Right atrium auricular region (tissue), 2 donors: ENCODE results near the gene PDXP. TPM values are rescaled to one million over a fixed set of nuclear protein-coding genes. Genes with fewer than 3 reads are reported as not detected.
"Not testable (repeated sequence)": the region's sequence is repeated elsewhere in the genome, so short reads cannot be mapped to it uniquely, and the experiment has no call there.

Experiments
- DNase-seq: peaks from one replicate; pipeline ENCODE4 v3.0.0-alpha.2; 2019; ENCODE audit warnings: low spot score
- H3K27ac ChIP-seq, 2 donors: fragments of 200-600 bp; sonication (generic); 1 replicate in 1 of 2; 2 replicates in 1 of 2; pipeline ENCODE4 v1.5.1; 2016 to 2019
- H3K27me3 ChIP-seq, 2 donors: fragments of 200-600 bp; sonication (generic); one replicate each; pipeline versions ENCODE4 v1.5.1 to v1.6.0; 2017 to 2019
- H3K36me3 ChIP-seq: fragments of 200-600 bp; sonication (generic); one replicate; pipeline ENCODE4 v1.5.1; 2016
- H3K4me1 ChIP-seq, 2 donors: fragments of 200-600 bp; sonication (generic); one replicate each; pipeline versions ENCODE4 v1.5.1 to v1.6.0; 2017 to 2019
- H3K4me3 ChIP-seq, 2 donors: fragments of 200-600 bp; sonication (generic); 1 replicate in 1 of 2; 2 replicates in 1 of 2; pipeline ENCODE4 v1.5.1; 2017 to 2019; ENCODE audit warnings: mild to moderate bottlenecking in 1 of 2, moderate library complexity in 1 of 2
- H3K9me3 ChIP-seq, 2 donors: fragments of 200-600 bp; sonication (generic); one replicate each; pipeline ENCODE4 v1.5.1; 2019
- total RNA-seq, 2 donors: library from RNA; depleted of rRNA; stranded (reverse); fragments of >200 nt; gene quantifications; one replicate each; pipeline ENCODE4 v1.1.0, GENCODE V29; 2016
- TF ChIP-seq, protein P1 (sequence below), 2 donors: fragments of 200-600 bp; sonication (generic); IDR thresholded peaks; one replicate each; pipeline ENCODE4 v1.5.1; 2019; ENCODE audit warnings: antibody characterized with exemption in 2 of 2

Gene PDXP
- total RNA-seq, 2 donors from 2014 or later, result 15.7 to 32.0 TPM

DNA sequence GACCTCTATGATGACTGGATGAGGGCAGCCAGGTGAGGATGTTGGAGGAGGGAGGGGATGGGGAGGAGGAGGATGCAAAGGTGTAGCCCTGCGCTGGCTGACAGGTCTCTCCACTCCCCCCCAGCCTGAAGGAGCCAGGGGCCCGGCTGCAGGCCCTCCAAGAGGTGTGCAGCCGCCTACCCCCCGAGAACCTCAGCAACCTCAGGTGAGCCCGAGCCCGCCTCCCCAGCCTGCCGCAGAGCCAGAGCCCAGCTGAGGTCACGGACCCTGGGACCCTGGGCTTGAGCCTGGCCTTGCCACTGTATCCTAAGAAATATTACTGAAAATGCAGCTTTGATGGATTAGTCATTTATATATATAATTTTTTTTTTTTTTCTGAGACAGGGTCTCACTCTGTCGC, 11.2 kb upstream of the PDXP start:
- H3K4me1 ChIP-seq, result peaks cover 0 to 9% of the 10 kb centered on the region in 2 donors
- no peaks in the 10 kb centered on the region for H3K9me3 ChIP-seq
- TF ChIP-seq, protein P1, sequence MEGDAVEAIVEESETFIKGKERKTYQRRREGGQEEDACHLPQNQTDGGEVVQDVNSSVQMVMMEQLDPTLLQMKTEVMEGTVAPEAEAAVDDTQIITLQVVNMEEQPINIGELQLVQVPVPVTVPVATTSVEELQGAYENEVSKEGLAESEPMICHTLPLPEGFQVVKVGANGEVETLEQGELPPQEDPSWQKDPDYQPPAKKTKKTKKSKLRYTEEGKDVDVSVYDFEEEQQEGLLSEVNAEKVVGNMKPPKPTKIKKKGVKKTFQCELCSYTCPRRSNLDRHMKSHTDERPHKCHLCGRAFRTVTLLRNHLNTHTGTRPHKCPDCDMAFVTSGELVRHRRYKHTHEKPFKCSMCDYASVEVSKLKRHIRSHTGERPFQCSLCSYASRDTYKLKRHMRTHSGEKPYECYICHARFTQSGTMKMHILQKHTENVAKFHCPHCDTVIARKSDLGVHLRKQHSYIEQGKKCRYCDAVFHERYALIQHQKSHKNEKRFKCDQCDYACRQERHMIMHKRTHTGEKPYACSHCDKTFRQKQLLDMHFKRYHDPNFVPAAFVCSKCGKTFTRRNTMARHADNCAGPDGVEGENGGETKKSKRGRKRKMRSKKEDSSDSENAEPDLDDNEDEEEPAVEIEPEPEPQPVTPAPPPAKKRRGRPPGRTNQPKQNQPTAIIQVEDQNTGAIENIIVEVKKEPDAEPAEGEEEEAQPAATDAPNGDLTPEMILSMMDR (IDR thresholded peaks at IDR 0.05), result no peak
- no peak for DNase-seq
- no peak overlapping the region for H3K27ac ChIP-seq
- H3K36me3 ChIP-seq, result no peaks in the 10 kb centered on the region
- H3K4me3 ChIP-seq, result no peak overlapping the region
- no peaks in the 10 kb centered on the region for H3K27me3 ChIP-seq

DNA sequence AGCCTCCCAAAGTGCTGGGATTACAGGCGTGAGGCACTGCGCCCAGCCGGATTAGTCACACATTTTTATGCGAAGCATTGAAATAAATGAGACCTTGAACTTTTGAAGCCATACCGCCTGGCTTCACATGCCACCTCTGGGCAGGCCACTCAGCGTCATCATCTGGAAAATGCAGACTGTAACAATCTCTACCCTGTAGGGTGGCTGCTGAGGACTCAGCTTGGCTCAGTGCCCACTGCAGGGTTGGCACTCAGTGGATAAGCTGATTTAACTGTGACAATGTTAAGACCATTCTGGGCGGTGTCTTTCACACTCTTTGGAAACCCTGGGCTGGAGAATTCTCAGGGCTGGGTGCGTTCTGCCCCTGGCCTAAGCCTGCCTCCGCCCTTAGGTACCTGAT, 10.6 kb upstream of the PDXP start:
- H3K36me3 ChIP-seq, result no peaks in the 10 kb centered on the region
- H3K9me3 ChIP-seq, result no peaks in the 10 kb centered on the region
- TF ChIP-seq, protein P1 (IDR thresholded peaks at IDR 0.05), result no peak
- H3K27me3 ChIP-seq, result no peaks in the 10 kb centered on the region
- no peak overlapping the region for H3K4me3 ChIP-seq
- no peak for DNase-seq
- H3K27ac ChIP-seq, result no peak overlapping the region
- peaks cover 0 to 7% of the 10 kb centered on the region in 2 donors for H3K4me1 ChIP-seq

DNA sequence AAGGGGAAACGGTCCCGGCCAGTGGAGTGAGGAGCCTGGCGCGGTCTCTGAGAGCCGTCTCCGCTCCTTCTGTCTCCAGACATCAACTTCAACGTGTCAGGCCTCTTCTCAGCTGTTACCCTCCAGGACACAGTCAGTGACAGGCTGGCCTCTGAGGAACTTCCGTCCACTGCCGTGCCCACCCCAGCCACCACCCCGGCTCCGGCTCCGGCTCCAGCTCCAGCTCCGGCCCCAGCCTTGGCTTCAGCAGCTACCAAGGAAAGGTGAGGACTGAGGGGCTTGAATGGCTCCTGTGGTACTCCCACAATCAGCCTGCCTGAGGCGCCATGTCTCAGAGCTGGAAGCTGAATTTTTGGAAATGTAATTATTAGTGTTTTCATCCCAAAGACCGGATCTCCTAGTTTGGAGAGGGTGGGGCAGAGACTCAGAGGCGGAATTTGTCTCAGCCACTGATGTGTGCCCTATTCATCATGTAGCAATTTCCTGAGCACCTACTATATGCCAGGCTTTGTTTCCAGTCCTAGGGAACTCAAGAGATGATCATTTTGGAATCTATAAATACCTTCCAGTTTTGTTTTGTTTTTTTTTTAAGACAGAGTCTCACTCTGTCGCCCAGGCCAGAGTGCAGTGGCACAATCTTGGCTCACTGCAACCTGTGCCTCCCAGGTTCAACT, 7.9 kb upstream of the PDXP start:
- no peaks in the 10 kb centered on the region for H3K36me3 ChIP-seq
- TF ChIP-seq, protein P1 (IDR thresholded peaks at IDR 0.05), result no peak
- no peaks in the 10 kb centered on the region for H3K4me1 ChIP-seq
- no peaks in the 10 kb centered on the region for H3K27me3 ChIP-seq
- H3K4me3 ChIP-seq, result no peak overlapping the region
- H3K27ac ChIP-seq, result no peak overlapping the region
- no peak for DNase-seq
- no peaks in the 10 kb centered on the region for H3K9me3 ChIP-seq

DNA sequence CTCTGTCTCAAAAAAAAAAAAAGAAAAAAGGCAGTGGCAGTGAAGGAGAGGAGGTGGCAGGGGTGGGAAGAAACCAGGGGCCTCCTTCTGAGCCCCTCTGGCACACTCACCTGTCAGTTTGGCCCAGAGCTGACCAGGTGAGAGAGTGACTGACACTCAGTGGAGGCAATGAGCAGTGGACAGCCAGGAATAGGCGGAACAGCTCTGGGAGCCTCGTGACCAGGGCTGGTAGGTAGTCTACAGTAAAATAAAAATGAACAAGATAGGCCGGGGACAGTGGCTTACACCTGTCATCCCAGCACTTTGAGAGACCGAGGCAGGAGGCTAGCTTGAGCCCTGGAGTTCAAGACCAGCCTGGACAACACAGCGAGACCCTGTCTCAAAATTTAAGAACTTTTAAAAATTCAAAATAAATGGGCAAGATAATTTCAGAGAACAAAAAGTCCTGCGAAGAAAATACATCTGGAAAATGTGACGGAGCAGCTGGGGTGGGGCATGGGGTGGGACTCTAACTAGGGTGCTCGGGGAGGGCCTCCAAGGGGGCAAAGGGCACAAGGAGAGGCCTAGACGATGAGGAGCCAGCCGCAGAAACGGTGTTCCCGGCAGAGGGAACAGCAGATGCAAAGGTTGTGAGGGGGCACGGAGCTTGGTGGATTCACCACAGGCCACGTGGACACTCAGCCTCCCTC, 3.8 kb upstream of the PDXP start:
- Histone ChIP-seq H3K36me3 (no peaks in the 10 kb centered on the region), H3K27me3 (no peaks in the 10 kb centered on the region), H3K27ac (no peak overlapping the region), H3K4me1 (peaks cover 0 to 13% of the 10 kb centered on the region in 2 donors), H3K4me3 (no peak overlapping the region), H3K9me3 (no peaks in the 10 kb centered on the region)
- no peak for DNase-seq
- TF ChIP-seq, protein P1 (IDR thresholded peaks at IDR 0.05), result no peak

DNA sequence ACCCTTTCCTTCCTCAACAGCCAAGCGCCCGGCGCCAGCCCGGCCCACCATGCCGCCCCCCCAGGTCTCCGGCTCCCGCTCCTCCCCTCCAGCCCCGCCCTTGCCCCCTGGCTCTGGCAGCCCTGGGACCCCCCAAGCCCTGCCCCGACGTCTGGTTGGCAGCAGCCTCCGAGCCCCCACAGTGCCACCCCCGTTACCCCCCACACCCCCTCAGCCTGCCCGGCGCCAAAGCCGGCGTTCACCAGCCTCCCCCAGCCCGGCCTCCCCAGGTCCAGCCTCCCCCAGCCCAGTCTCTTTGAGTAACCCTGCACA, 3.3 kb upstream of the PDXP start:
- no peak for DNase-seq
- H3K4me3 ChIP-seq, result no peak overlapping the region
- TF ChIP-seq, protein P1 (IDR thresholded peaks at IDR 0.05), result no peak
- H3K27ac ChIP-seq, result peak overlapping the region in 1 of 2 donors; percentile 17
- no peaks in the 10 kb centered on the region for H3K36me3 ChIP-seq
- no peaks in the 10 kb centered on the region for H3K27me3 ChIP-seq
- no peaks in the 10 kb centered on the region for H3K9me3 ChIP-seq
- peaks cover 0 to 18% of the 10 kb centered on the region in 2 donors for H3K4me1 ChIP-seq

DNA sequence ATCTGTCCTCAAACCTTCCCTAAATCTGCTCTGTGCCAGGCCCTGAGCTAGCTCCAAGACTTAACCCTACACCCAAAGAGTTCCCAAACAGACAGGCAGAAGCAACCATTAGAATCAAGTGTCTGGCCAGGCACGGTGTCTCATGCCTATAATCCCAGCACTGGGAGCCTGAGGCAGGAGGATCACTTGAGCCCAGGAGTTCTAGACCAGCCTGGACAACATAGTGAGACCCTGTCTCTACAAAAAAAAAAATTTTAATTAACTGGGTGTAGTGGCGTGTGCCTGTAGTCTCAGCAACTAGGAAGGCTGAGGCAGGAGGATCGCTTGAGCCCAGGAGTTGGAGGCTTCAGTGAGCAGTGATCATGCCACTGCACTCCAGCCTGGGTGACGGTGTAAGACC, 1.9 kb upstream of the PDXP start:
- not testable (repeated sequence) for DNase-seq, H3K27ac ChIP-seq, H3K4me3 ChIP-seq, H3K9me3 ChIP-seq, H3K27me3 ChIP-seq, H3K36me3 ChIP-seq
- peaks cover 0 to 32% of the 10 kb centered on the region in 2 donors for H3K4me1 ChIP-seq
